A673 (cell line): ENCODE data around the gene KRTAP5-3.

Experiments
- EZH2 ChIP-seq: fragments of 200-600 bp; sonication (generic); IDR thresholded peaks from 2 replicates; pipeline ENCODE4 v1.6.1; 2017; ENCODE audit warnings: borderline replicate concordance, low read depth, mild to moderate bottlenecking, mixed read lengths, antibody characterized with exemption, low read length; ENCODE audit not compliant: poor library complexity, severe bottlenecking
- TF ChIP-seq, protein P1 (sequence below): fragments of 300-800, 200-600 bp; sonication (generic); conservative IDR thresholded peaks from 2 replicates; pipeline ENCODE4 v1.5.1; 2017; ENCODE audit warnings: low read depth, mild to moderate bottlenecking, antibody characterized with exemption, low read length, moderate library complexity, mixed read lengths

DNA sequence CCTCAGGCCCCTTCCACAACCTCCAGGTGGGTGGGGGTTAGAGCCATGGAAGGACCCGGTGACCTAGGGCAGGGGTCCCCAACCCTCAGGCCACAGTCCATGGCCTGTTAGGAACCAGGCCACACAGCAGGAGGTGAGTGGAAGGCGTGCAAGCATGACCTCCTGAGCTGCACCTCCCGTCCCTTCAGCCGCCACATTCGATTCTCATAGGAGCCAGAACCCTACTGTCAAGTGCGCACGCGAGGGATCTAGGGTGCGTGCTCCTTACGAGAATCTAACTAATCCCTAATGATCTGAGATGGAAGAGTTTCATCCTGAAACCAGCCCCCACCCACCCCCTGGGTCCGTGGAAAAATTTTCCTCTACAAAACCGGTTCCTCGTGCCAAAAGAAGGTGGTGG is 17.3 kb upstream of the KRTAP5-3 start:
- TF ChIP-seq, protein P1, sequence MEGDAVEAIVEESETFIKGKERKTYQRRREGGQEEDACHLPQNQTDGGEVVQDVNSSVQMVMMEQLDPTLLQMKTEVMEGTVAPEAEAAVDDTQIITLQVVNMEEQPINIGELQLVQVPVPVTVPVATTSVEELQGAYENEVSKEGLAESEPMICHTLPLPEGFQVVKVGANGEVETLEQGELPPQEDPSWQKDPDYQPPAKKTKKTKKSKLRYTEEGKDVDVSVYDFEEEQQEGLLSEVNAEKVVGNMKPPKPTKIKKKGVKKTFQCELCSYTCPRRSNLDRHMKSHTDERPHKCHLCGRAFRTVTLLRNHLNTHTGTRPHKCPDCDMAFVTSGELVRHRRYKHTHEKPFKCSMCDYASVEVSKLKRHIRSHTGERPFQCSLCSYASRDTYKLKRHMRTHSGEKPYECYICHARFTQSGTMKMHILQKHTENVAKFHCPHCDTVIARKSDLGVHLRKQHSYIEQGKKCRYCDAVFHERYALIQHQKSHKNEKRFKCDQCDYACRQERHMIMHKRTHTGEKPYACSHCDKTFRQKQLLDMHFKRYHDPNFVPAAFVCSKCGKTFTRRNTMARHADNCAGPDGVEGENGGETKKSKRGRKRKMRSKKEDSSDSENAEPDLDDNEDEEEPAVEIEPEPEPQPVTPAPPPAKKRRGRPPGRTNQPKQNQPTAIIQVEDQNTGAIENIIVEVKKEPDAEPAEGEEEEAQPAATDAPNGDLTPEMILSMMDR = no peak
- no peak for TF ChIP-seq EZH2
